C4-2B (cell line): ENCODE results near the gene PAK6.

Experiments
- H3K27ac ChIP-seq: fragments of 450-650 bp; 2 replicates; pipeline ENCODE4 v1.5.1; 2017
- ZFX ChIP-seq: fragments of 450-650 bp; IDR thresholded peaks from 2 replicates; pipeline ENCODE4 v1.6.1; 2017
- TF ChIP-seq, protein P1 (sequence below): fragments of 450-650 bp; conservative IDR thresholded peaks from 2 replicates; pipeline ENCODE4 v1.5.1; 2017; ENCODE audit warnings: mild to moderate bottlenecking

The PAK6 gene

GRCh38 chr15:40290918-40291574, 52.2 kb downstream of the PAK6 start:
- TF ChIP-seq, protein P1, sequence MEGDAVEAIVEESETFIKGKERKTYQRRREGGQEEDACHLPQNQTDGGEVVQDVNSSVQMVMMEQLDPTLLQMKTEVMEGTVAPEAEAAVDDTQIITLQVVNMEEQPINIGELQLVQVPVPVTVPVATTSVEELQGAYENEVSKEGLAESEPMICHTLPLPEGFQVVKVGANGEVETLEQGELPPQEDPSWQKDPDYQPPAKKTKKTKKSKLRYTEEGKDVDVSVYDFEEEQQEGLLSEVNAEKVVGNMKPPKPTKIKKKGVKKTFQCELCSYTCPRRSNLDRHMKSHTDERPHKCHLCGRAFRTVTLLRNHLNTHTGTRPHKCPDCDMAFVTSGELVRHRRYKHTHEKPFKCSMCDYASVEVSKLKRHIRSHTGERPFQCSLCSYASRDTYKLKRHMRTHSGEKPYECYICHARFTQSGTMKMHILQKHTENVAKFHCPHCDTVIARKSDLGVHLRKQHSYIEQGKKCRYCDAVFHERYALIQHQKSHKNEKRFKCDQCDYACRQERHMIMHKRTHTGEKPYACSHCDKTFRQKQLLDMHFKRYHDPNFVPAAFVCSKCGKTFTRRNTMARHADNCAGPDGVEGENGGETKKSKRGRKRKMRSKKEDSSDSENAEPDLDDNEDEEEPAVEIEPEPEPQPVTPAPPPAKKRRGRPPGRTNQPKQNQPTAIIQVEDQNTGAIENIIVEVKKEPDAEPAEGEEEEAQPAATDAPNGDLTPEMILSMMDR = no peak
- no peak for TF ChIP-seq ZFX
- H3K27ac ChIP-seq = no peak overlapping the region

DNA sequence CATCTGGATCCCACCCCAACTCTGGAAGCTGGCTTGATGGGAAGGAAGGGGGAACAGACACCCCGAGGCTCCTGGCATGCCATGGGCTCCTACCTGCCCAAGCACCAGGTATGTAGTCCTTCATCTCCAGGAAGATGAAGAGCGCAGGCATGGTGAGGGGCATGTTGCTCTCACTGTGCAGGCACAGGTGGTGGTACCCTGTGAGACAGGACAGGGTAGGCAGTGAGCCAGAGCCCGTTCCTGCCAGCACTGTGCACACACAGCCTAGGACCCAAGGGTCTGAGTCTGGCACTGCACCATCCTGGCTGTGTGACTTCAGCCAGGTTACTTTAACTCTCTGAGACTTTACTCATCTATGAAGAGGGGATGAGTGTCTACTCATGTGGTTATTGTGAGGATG, 53.4 kb downstream of the PAK6 start:
- no peak for TF ChIP-seq ZFX
- TF ChIP-seq, protein P1 = no peak
- no peak overlapping the region for H3K27ac ChIP-seq

DNA sequence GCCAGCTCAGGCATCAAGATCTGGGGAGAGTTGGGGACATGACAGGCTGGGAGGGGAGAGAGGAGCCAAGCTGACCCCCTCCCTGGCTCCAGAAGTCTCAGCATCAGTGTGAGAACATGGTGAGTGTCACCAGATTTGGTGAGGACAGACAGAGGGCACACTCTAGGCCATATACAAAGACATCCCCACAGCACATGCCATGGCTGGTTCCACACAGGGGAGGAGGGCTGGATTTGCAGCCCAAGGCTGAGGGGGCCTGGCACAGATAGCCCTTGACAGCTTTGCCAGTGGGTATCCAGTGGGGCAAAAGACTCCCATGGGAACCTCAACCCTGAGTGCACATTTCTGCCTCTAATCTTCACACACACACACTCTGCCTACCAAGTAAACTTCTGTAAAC, 54.1 kb downstream of the PAK6 start:
- TF ChIP-seq, protein P1 = no peak
- TF ChIP-seq ZFX = no peak
- no peak overlapping the region for H3K27ac ChIP-seq

GRCh38 chr15:40293905-40294895, 55.3 kb downstream of the PAK6 start:
- no peak overlapping the region for H3K27ac ChIP-seq
- TF ChIP-seq, protein P1 = no peak
- TF ChIP-seq ZFX = no peak

DNA sequence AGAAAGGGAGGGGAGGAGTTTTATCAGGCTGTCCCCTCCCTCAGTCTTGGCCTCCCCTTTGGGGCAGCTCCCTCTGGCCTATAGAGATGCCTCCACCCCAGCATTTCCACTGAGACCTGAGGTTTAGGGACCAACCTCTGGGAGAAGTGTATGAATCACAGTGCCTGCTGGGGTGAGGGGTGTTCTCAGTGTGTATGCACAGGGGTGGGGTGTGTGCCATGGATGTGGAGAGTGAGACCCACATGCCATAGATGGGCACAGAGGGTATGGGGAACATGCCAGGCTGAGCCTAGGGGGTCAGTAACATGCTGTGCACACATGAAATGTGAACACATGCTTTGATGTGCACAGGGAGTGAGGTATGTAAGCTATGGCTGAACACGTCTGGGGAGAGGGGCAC, 56.4 kb downstream of the PAK6 start:
- no peak for TF ChIP-seq ZFX
- TF ChIP-seq, protein P1 = no peak
- H3K27ac ChIP-seq = no peak overlapping the region

DNA sequence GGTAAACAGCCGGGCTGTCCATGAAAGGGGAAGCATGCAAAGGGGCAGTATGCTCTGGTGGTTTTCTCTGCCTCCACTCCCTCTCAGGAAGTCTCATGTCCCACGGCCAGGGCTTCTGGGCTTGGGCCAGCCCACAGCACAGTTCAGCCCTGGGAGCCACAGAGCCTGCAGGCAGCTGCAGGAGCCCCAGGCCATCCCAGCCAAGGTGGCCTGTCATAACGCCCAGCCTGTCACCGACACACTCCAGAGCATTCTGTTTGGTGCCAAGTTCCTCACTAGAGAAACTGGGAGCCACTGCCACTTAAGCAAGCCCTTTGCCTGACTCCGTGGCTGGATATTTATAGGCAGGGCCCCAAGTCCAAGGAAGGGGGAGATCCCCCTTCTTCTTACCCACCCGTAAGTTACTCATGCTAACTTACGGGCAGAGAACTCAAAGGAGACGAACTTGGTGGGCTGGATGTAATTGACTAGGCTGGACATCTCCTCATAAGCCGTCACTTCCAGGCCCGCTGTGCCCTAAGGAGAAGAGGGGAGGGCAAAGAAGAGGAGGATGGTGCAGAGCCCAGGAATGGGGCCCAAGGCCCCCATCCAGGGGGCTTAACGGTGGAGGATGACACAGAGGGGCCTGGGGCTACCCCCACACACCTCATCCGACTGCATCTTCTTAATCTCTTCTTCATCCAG, 57.2 kb downstream of the PAK6 start:
- TF ChIP-seq ZFX = no peak
- TF ChIP-seq, protein P1 = no peak
- H3K27ac ChIP-seq = no peak overlapping the region
